Hippocampal formation (tissue), 2 donors: Measurements from ENCODE around the gene EPDR1.
"Not testable (repeated sequence)": the region's sequence is repeated elsewhere in the genome, so short reads cannot be mapped to it uniquely, and the experiment has no call there.

Experiments used
- DNase-seq, 2 donors: peaks; one replicate each; lab custom pipeline; 2025; lab: John Stamatoyannopoulos, UW

Gene EPDR1

GRCh38 chr7:37928878-37929277 is 8.4 kb downstream of the EPDR1 start:
- DNase-seq, result no peak

GRCh38 chr7:37930226-37930948 is 9.9 kb downstream of the EPDR1 start:
- no peak for DNase-seq

- no peak for DNase-seq
These were observed 12.1 kb downstream of the EPDR1 start for GRCh38 chr7:37932543-37932942.

- DNase-seq, result no peak
These were observed 12.7 kb downstream of the EPDR1 start for GRCh38 chr7:37933018-37933566.

DNA sequence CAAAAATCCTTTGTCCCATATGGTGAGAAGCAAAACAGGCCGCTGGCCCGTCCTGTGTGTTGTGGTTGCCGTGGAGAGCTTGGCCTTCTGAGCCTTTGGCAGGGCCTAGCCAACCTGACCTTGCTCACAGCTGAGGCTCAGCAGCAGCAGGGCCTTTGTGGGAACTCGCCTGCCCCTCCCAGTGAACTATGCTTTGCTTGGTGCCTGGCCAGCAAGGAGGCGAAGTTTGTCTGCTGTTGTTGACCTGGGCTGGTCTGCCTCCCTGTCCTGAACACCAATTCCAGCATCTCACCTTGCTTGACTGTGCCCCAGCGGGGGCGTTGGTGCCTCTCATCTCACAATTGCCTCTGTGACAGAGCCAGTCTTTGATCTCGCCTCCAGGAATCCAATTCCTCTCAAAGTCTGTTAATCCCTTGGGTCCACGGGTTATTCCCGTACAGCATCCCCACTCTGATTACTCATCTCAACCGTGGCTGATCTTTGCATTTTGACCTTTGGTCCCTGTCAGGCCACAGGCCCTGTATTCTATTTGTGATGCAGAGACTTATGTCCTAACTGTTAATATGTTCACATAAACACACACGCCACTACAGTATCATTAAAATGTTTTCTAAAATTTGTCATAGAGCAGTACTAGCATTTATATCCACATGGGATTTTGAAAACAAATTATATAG is 22.6 kb downstream of the EPDR1 start:
- DNase-seq, result peak in 1 of 2 donors; percentile 7

DNA sequence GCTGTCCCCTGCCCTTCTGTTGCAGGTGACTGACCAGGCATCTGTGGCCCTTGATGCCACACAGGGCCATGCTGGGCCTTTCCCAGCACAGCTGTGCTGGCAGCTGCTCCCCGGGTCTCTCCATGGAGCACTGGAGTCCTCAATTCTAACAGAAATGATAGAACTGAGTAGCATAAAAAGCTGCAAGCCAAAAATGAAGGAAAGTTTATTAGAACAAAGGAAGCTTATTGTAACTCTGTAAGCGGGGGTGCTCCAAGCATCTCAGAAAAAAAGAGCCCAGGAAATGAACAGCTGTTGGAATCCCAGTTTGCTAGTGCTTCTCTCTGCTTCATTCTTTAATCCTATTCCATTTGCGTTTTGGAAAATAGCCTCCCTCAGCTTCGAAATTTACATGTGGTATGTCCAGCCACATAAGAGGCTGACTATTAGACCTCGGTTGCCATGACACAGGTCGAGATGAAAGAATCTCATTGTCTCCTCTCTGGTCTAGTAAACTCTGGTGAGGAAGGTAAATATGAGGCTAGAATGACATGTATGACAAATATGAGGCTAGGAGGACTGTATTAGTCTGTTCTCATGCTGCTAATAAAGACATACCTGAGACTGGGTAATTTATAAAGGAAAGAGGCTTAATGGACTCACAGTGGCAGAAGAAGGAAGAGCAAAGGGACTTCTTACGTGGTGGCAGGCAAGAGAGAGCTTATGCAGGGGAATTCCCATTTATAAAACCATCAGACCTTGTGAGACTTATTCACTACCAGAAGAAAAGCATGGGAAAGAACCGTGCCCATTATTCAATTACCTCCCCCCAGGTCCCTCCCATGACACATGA is 23.7 kb downstream of the EPDR1 start:
- peak; percentile 3 to 37 for DNase-seq

- no peak for DNase-seq
These were observed 24.3 kb downstream of the EPDR1 start for GRCh38 chr7:37944737-37945054.

DNA sequence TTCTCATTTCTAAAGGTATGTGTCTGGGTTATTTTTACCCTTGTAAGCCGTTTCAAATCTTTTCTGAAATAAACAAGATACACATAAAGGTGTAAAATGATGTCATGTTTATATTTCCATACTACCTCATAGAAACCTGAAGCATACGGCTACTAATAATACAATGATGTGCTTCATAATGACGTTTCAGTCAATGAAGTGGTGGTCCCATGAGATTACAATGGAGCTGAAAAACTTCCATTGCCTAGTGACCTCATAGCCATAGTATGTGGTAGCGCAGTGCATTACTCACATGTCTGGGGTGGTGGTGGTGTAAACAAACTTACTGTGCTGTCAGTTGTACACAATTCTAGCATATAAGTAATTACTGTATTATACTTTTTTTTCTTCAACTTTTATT is 24.9 kb downstream of the EPDR1 start:
- DNase-seq, result no peak

- no peak for DNase-seq
These were observed 26.9 kb downstream of the EPDR1 start for GRCh38 chr7:37947138-37947940.

DNA sequence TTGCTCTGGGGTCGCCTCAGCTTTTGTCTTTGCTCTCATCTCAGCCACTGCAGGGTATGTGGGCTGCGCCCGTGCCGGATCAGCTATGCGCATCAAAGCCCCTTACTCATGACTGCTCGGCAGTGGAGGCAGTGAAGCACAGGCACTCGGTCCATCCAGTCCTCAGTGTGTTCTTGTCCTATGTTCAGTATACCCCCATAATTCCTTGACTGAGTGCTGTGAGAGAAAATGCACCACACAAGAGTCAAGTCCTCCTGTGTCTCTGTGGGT is 27.4 kb downstream of the EPDR1 start:
- no peak for DNase-seq

GRCh38 chr7:37952240-37952639 is 31.8 kb downstream of the EPDR1 start:
- DNase-seq, result no peak

GRCh38 chr7:37954217-37954616 is 33.8 kb downstream of the EPDR1 start:
- DNase-seq, result not testable (repeated sequence)

- no peak for DNase-seq
These were observed 36.4 kb downstream of the EPDR1 start for GRCh38 chr7:37956791-37957190.

GRCh38 chr7:37957221-37957970 is 37.0 kb downstream of the EPDR1 start:
- DNase-seq, result no peak

DNA sequence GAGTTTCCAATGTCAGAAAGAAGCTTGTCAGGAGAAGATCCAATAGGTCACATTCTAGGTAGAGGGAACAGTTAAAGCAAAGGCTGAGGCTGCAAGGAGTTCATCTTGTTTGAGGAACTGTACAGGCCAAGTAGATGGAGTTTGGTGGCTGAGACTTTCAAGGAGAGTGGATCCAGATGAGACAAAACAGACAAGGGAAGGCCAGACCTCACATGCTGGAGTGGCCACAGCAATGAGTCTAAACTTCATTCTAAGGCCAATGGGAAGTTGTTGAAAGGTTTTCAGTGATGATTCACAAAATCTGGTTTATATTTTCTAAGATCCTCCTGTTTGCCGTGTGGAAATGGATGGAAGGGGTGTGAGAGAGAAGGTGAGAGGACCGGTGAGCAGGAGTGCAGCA is 40.0 kb downstream of the EPDR1 start:
- DNase-seq, result no peak

- DNase-seq, result no peak
These were observed 40.8 kb downstream of the EPDR1 start for GRCh38 chr7:37961251-37961650.

DNA sequence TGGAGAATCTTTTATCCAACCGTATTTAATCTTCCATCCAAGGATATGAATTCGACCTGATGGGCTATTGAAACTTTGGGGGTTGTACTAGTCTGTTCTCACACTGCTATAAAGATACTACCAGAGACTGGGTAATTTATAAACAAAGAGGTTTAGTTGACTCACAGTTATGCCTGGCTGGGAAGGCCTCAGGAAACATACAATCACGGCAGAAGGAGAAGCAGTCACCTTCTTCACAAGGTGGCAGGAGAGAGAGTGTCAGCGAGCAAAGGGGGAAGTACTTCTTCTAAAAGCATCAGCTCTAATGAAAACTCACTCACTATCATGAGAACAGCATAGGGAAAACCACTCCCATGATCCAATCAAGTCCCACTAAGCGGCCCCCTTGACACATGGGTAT is 43.8 kb downstream of the EPDR1 start:
- DNase-seq, result no peak

GRCh38 chr7:37970211-37970610 is 49.8 kb downstream of the EPDR1 start:
- DNase-seq, result no peak

DNA sequence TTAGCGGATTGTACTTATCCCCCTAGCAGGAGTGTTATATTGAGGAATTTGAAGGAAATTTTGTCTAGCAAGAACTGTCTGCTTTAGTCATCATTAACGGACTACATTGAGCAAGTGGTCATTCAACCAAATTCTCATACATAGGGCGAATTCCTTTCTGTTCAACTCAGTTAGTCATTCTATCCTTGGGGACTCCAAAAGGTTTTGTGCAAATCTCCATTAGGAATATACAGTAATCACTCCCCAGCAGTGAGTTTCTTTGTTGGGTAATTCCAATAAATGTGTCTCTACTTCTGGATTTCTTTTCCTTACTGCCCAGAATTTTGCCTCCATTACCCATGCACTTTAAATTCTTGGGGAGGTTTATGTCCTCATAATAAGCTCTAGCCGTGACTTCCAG is 51.1 kb downstream of the EPDR1 start:
- no peak for DNase-seq

GRCh38 chr7:37973915-37974314 is 53.5 kb downstream of the EPDR1 start:
- DNase-seq, result no peak

- DNase-seq, result no peak
These were observed 54.3 kb downstream of the EPDR1 start for GRCh38 chr7:37974711-37975110.
